RWPE2 (cell line): ENCODE measurements around the gene CCDC126.
A peak's percentile ranks its signal among the peaks of the same experiment; 100 is the strongest.

Experiments
- ATAC-seq: fragments of 200-7000 bp; cut with Tn5 transposase; 3 replicates; pipeline ENCODE4 v1.9.1; 2021; ENCODE audit warnings: low read depth
- DNase-seq: peaks from one replicate; pipeline ENCODE4 v3.0.0-alpha.2; 2020; ENCODE audit warnings: low spot score
- H3K27ac ChIP-seq: fragments of 450-650 bp; 2 replicates; pipeline ENCODE4 v1.5.1; 2017; ENCODE audit warnings: mild to moderate bottlenecking; ENCODE audit not compliant: poor library complexity, severe bottlenecking
- H3K27me3 ChIP-seq: fragments of 250-450 bp; sonication (Bioruptor Pico); 2 replicates; pipeline ENCODE4 v1.5.1; 2021; ENCODE audit warnings: mild to moderate bottlenecking, moderate library complexity; ENCODE audit not compliant: insufficient read depth, poor library complexity, severe bottlenecking
- H3K36me3 ChIP-seq: fragments of 250-450 bp; sonication (Bioruptor Pico); 2 replicates; pipeline ENCODE4 v1.5.1; 2020; ENCODE audit warnings: low read depth, mild to moderate bottlenecking, moderate library complexity
- H3K4me1 ChIP-seq: fragments of 250-450 bp; sonication (Bioruptor Pico); 2 replicates; pipeline ENCODE4 v1.5.1; 2021; ENCODE audit warnings: mild to moderate bottlenecking, moderate library complexity; ENCODE audit not compliant: insufficient read depth, poor library complexity, severe bottlenecking
- H3K4me3 ChIP-seq: fragments of 250-450 bp; sonication (Bioruptor Pico); 2 replicates; pipeline ENCODE4 v1.5.1; 2021; ENCODE audit warnings: mild to moderate bottlenecking, moderate library complexity; ENCODE audit not compliant: severe bottlenecking
- H3K9me3 ChIP-seq: fragments of 250-450 bp; sonication (Bioruptor Pico); 2 replicates; pipeline ENCODE4 v1.5.1; 2021; ENCODE audit warnings: mild to moderate bottlenecking, moderate library complexity; ENCODE audit not compliant: severe bottlenecking
- TF ChIP-seq, protein P1 (sequence below): fragments of 450-650 bp; IDR thresholded peaks from one replicate; pipeline ENCODE4 v1.5.1; 2017; ENCODE audit warnings: mild to moderate bottlenecking, moderate library complexity; ENCODE audit not compliant: poor library complexity, severe bottlenecking

CCDC126 gene

DNA sequence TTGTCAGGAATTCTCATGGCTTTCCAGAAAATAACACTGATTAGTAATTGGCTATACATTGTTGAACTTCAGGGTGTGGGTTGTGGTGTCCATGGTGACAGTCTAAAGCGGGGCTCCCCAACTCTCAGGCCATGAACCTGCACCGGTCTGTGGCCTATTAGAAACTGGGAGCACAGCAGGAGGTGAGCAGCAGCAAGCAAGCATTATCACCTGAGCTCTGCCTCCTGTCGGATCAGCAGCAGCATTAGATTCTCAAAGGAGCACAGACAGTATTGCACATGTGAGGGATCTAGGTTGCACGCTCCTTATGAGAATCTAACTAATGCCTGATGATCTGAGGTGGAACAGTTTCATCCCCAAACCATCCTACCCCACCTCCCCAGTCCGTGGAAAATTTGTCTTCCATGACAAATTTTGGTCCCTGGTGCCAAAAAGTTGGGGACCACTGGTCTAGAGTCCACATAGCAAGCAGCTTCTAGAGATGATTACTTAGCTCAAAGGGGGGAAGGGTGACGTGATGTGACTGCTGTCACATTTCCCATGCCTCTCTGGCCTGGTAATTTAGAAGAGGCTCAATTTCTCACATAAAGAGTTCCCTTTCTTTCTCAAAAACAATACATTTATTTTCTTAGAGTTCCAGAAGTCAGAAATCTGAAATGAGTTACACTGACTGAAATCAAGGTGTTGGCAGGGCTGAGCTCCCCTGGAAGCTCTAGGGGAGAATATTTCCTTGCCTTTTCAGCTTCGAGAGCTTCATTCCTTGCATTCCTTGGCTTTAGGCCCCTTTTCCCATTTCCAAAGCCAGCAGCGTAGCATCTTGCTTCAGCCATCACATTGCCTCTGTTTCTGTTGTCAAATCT, 65.2 kb downstream of the CCDC126 start:
- Histone ChIP-seq H3K4me1 (no peaks in the 10 kb centered on the region), H3K27ac (no peak overlapping the region), H3K9me3 (no peaks in the 10 kb centered on the region), H3K4me3 (no peak overlapping the region), H3K36me3 (no peaks in the 10 kb centered on the region), H3K27me3 (no peaks in the 10 kb centered on the region)
- no peak for DNase-seq
- no peak for ATAC-seq
- TF ChIP-seq, protein P1, sequence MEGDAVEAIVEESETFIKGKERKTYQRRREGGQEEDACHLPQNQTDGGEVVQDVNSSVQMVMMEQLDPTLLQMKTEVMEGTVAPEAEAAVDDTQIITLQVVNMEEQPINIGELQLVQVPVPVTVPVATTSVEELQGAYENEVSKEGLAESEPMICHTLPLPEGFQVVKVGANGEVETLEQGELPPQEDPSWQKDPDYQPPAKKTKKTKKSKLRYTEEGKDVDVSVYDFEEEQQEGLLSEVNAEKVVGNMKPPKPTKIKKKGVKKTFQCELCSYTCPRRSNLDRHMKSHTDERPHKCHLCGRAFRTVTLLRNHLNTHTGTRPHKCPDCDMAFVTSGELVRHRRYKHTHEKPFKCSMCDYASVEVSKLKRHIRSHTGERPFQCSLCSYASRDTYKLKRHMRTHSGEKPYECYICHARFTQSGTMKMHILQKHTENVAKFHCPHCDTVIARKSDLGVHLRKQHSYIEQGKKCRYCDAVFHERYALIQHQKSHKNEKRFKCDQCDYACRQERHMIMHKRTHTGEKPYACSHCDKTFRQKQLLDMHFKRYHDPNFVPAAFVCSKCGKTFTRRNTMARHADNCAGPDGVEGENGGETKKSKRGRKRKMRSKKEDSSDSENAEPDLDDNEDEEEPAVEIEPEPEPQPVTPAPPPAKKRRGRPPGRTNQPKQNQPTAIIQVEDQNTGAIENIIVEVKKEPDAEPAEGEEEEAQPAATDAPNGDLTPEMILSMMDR, result no peak

DNA sequence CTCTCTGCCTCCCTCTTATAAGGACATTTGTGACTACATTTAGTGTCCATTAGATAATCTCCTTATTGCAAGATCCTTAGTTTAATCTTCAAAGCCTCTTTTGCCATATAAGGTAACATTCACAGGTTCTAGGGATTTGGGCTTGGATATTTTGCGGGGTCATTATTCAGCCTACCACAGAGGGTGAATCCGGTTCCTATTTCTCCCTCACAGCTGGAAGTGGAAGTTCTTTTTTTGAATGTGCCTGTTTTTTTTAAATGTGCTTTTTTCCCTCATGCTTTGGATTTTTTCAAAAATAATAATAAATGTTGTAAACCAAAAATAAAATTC, 65.8 kb downstream of the CCDC126 start:
- H3K9me3 ChIP-seq, result no peaks in the 10 kb centered on the region
- no peaks in the 10 kb centered on the region for H3K27me3 ChIP-seq
- H3K36me3 ChIP-seq, result no peaks in the 10 kb centered on the region
- DNase-seq (no peak), ATAC-seq (no peak)
- H3K27ac ChIP-seq, result no peak overlapping the region
- TF ChIP-seq, protein P1, result no peak
- H3K4me3 ChIP-seq, result no peak overlapping the region
- no peaks in the 10 kb centered on the region for H3K4me1 ChIP-seq

DNA sequence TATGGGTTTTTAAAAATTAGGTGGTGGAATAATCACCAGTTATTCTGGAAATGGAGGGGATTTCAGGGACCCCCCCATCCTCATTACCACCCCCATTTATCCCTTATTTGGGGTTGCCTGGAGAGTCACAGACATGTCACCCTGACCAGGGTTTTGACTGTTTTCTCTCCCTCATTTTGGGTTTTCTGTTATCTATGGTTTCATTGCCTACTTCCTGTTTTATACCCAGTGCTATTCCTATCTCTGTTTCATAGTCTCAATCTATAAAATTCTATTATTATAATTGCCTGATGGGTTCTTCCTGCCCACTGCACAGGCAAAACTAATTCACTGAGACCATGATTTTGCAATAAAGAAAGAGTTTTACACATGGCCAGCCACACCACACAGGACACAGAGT, 66.9 kb downstream of the CCDC126 start:
- TF ChIP-seq, protein P1, result no peak
- no peaks in the 10 kb centered on the region for H3K36me3 ChIP-seq
- no peak overlapping the region for H3K27ac ChIP-seq
- H3K4me3 ChIP-seq, result no peak overlapping the region
- ATAC-seq, result no peak
- no peak for DNase-seq
- no peaks in the 10 kb centered on the region for H3K9me3 ChIP-seq
- no peaks in the 10 kb centered on the region for H3K4me1 ChIP-seq
- H3K27me3 ChIP-seq, result no peaks in the 10 kb centered on the region

DNA sequence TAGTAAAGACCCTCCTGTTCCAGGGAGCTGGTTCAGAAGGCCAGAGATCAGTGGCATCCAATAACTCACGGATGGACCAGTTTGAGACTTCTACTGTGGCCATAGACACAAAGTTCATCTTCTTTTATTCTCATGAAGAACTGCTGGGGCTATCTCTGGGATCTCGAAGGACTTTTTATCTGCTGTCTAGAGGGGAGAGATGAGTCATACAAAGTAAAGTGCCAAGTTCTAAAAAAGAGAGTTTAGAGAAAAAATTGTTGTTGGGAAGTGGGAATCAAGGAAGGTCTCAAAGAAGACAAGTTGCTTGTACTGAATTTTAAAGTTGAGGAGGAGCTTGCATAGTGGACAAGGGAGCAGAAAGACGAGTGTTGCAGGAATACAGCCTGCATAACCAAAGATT, 74.9 kb downstream of the CCDC126 start:
- no peaks in the 10 kb centered on the region for H3K36me3 ChIP-seq
- no peaks in the 10 kb centered on the region for H3K9me3 ChIP-seq
- H3K27me3 ChIP-seq, result no peaks in the 10 kb centered on the region
- H3K27ac ChIP-seq, result no peak overlapping the region
- no peaks in the 10 kb centered on the region for H3K4me1 ChIP-seq
- ATAC-seq (no peak), DNase-seq (no peak)
- TF ChIP-seq, protein P1, result no peak
- H3K4me3 ChIP-seq, result no peak overlapping the region

DNA sequence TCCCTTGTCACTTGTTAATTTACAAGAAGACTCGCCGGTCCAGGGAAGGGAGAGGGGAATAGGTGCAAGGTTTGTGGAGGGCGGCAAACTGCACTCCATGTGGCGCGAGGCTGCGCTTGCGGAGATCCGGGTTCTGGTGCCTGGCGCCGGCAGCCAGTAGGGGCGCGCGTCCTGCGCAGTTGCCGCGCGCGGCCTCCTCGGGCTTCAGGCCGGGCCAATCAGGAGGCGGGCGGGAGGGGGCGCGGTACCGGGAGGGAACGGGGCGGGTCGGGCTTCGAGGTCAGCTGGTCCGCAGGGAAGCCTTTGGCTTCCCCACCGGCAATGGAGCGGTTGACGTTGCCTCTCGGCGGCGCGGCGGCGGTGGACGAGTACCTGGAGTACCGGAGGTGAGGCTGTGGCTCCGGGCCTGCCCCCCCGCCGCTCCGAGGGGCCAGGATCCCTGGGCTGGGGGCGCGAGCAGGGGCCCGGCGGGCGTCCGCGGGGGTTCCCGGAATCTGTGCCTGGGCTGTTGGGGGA, 82.8 kb downstream of the CCDC126 start, which contains the start of gene FAM221A:
Gene FAM221A, plus strand, starts transcription at position 302 of the 516 bp plus-strand sequence. Its CDS starts 20 bp downstream, at position 322.
- TF ChIP-seq, protein P1, result peak; percentile 85
- H3K27ac ChIP-seq, result no peak within 1 kb of the TSS
- peak; percentile 97 for ATAC-seq

More for the DNA sequence above, 82.8 kb downstream of the CCDC126 start, which contains the start of gene FAM221A:
- Histone ChIP-seq H3K4me3 (peak within 1 kb of the TSS; percentile 46), H3K36me3 (no peaks in the 10 kb centered on the region), H3K27me3 (no peaks in the 10 kb centered on the region), H3K4me1 (no peaks in the 10 kb centered on the region), H3K9me3 (no peaks in the 10 kb centered on the region)
- DNase-seq, result peak; percentile 76
